Esophagus squamous epithelium (tissue), 4 donors: ENCODE data around the gene C3orf18.

Source experiments
- CTCF ChIP-seq, 6 experiments: fragments of 450-650 bp in 4 of 6; fragments of 200-600 bp in 2 of 6; sonication (generic) in 2 of 6; IDR thresholded peaks; one replicate each; pipeline ENCODE4 v1.5.1; 2016 to 2019; ENCODE audit warnings: antibody characterized with exemption in 6 of 6, mild to moderate bottlenecking in 4 of 6, moderate library complexity in 4 of 6
- POLR2A ChIP-seq, 4 donors: fragments of 450-650 bp; IDR thresholded peaks; one replicate each; pipeline ENCODE4 v1.6.1; 2017; ENCODE audit warnings: antibody characterized with exemption in 4 of 4, mild to moderate bottlenecking in 4 of 4, moderate library complexity in 3 of 4

- TF ChIP-seq CTCF (IDR thresholded peaks at IDR 0.05) (no peak), POLR2A (IDR thresholded peaks at IDR 0.05) (no peak)
Measured at GRCh38 chr3:50586763-50587070, 19.2 kb upstream of the C3orf18 start.
